AG10803 (cell line): ENCODE results near the gene NLN.
A peak's percentile ranks its signal among the peaks of the same experiment; 100 is the strongest.
"Not testable (repeated sequence)": the region's sequence is repeated elsewhere in the genome, so short reads cannot be mapped to it uniquely, and the experiment has no call there.

ENCODE experiments used
- DNase-seq: peaks from one replicate; pipeline ENCODE4 v3.0.0; 2010; ENCODE audit warnings: low read depth
- H3K4me3 ChIP-seq: 2 replicates; pipeline ENCODE4 v1.5.1; 2011; ENCODE audit warnings: mild to moderate bottlenecking, low read length, control low read depth
- CTCF ChIP-seq: conservative IDR thresholded peaks from 2 replicates; pipeline ENCODE4 v1.5.1; 2011; ENCODE audit warnings: mild to moderate bottlenecking, low read length, control low read depth, inconsistent platforms

The NLN gene

GRCh38 chr5:65775476-65775875 is 53.5 kb downstream of the NLN start:
- TF ChIP-seq CTCF = no peak
- DNase-seq = no peak
- no peak overlapping the region for H3K4me3 ChIP-seq

- no peak overlapping the region for H3K4me3 ChIP-seq
- no peak for TF ChIP-seq CTCF
- DNase-seq = peak; percentile 71
Observed at GRCh38 chr5:65776441-65777141, 54.6 kb downstream of the NLN start.

GRCh38 chr5:65778126-65778525 is 56.1 kb downstream of the NLN start:
- TF ChIP-seq CTCF = no peak
- DNase-seq = no peak
- no peak overlapping the region for H3K4me3 ChIP-seq

GRCh38 chr5:65779643-65780042 is 57.6 kb downstream of the NLN start:
- H3K4me3 ChIP-seq = no peak overlapping the region
- no peak for DNase-seq
- no peak for TF ChIP-seq CTCF

- not testable (repeated sequence) for H3K4me3 ChIP-seq, DNase-seq
Observed at GRCh38 chr5:65788296-65788695, 66.3 kb downstream of the NLN start.

- no peak for DNase-seq
- no peak for TF ChIP-seq CTCF
- no peak overlapping the region for H3K4me3 ChIP-seq
Observed at GRCh38 chr5:65790371-65791163, 68.6 kb downstream of the NLN start.

- no peak for TF ChIP-seq CTCF
- H3K4me3 ChIP-seq = no peak overlapping the region
- DNase-seq = no peak
Observed at GRCh38 chr5:65791712-65792673, 70.0 kb downstream of the NLN start.
